Transverse colon (tissue), 4 donors: ENCODE results near the gene AKAP7. TPM values are rescaled to one million over a fixed set of nuclear protein-coding genes. Genes with fewer than 3 reads are reported as not detected.

ENCODE experiments used
- DNase-seq: peaks from one replicate; pipeline ENCODE4 v3.0.0-alpha.2; 2019
- H3K27ac ChIP-seq, 4 donors: fragments of 200-600 bp; sonication (generic); 2 replicates each; pipeline ENCODE4 v1.5.1; 2016 to 2018; ENCODE audit warnings: inconsistent platforms in 4 of 4
- H3K27me3 ChIP-seq: fragments of 200-600 bp; sonication (generic); 2 replicates; pipeline ENCODE4 v1.5.1; 2017; ENCODE audit warnings: inconsistent platforms
- H3K36me3 ChIP-seq, 4 donors: fragments of 200-600 bp; sonication (generic); 2 replicates each; pipeline ENCODE4 v1.5.1; 2017 to 2019; ENCODE audit warnings: inconsistent platforms in 4 of 4
- H3K4me1 ChIP-seq, 4 donors: fragments of 200-600 bp; sonication (generic); 2 replicates each; pipeline ENCODE4 v1.5.1; 2017 to 2020; ENCODE audit warnings: inconsistent platforms in 4 of 4
- H3K4me3 ChIP-seq, 4 donors: fragments of 200-600 bp; sonication (generic); 1 replicate in 1 of 4; 2 replicates in 3 of 4; pipeline versions ENCODE4 v1.5.1 to v1.6.1; 2017 to 2019; ENCODE audit warnings: inconsistent platforms in 4 of 4
- H3K9me3 ChIP-seq, 2 donors: fragments of 200-600 bp; sonication (generic); 2 replicates each; pipeline ENCODE4 v1.5.1; 2017 to 2019; ENCODE audit warnings: inconsistent platforms in 2 of 2
- EP300 ChIP-seq: sonication (generic); formaldehyde crosslinking; IDR thresholded peaks from one replicate; pipeline ENCODE4 v1.6.1; 2017; ENCODE audit warnings: antibody characterized with exemption, low read depth
- POLR2A ChIP-seq: fragments of 450-650 bp; IDR thresholded peaks from one replicate; pipeline ENCODE4 v1.6.1; 2016; ENCODE audit warnings: antibody characterized with exemption, mild to moderate bottlenecking, moderate library complexity
- POLR2AphosphoS5 ChIP-seq, 3 donors: sonication (generic); formaldehyde crosslinking; IDR thresholded peaks; one replicate each; pipeline ENCODE4 v1.6.1; 2016; ENCODE audit warnings: antibody characterized with exemption in 3 of 3
- WGBS, 2 donors: methylation state at CpG; one replicate each; pipeline ENCODE4 v1.1.5; 2018; ENCODE audit warnings: low coverage in 1 of 2; 5-methylcytosine and 5-hydroxymethylcytosine counted together
- in situ Hi-C, 4 donors: fragments of 200-750 bp; cut with MboI; loops; one replicate each; pipeline versions ENCODE4 v1.15.0 to v1.15.1; 2017; ENCODE audit warnings: low sequenced_read_pairs in 3 of 4, low pct_ligation_motif_present in 1 of 4, low pct_unique_long_range_greater_than_20kb in 1 of 4
- intact Hi-C: fragments of 100-400 bp; cut with DNase I; formaldehyde crosslinking; loops from one replicate; pipeline ENCODE4 v1.15.1; 2023; ENCODE audit warnings: low total_unique reads
- total RNA-seq, 4 donors: library from RNA; depleted of rRNA; stranded (reverse); fragments of >200 nt; gene quantifications; one replicate each; pipeline ENCODE4 v1.1.0, GENCODE V29; 2016
- TF ChIP-seq, protein P1 (sequence below), 5 experiments: fragments of 200-600 bp in 3 of 5; fragments of 450-650 bp in 2 of 5; sonication (generic) in 3 of 5; IDR thresholded peaks; 1 replicate in 2 of 5; 2 replicates in 3 of 5; pipeline ENCODE4 v1.5.1; 2016 to 2017; ENCODE audit warnings: antibody characterized with exemption in 5 of 5, inconsistent platforms in 3 of 5, mild to moderate bottlenecking in 2 of 5, moderate library complexity in 1 of 5

AKAP7 gene
- total RNA-seq, 4 donors from 2014 or later, result 4.9 to 19.1 (median 12.0) TPM

DNA sequence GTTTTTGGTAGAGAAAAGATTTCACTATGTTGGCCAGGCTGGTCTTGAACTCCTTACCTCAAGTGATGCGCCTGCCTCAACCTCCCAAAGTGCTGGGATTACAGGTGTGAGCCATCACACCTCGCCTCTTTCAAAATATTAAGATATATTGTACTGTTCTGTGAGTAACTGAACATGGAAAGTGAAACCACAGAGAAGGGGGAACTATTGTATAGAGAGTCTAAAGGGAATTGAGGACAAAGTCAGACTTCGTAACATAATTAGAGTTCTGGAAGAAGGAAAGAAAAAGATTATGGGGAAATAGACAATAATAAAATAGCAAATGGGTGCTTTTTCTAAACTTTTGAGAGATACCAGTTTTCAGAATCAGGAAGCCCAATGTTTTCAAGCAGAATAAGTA lies 17.4 kb upstream of the AKAP7 start:
- no peaks in the 10 kb centered on the region for H3K36me3 ChIP-seq
- TF ChIP-seq POLR2A, result no peak
- TF ChIP-seq EP300, result no peak
- TF ChIP-seq, protein P1, sequence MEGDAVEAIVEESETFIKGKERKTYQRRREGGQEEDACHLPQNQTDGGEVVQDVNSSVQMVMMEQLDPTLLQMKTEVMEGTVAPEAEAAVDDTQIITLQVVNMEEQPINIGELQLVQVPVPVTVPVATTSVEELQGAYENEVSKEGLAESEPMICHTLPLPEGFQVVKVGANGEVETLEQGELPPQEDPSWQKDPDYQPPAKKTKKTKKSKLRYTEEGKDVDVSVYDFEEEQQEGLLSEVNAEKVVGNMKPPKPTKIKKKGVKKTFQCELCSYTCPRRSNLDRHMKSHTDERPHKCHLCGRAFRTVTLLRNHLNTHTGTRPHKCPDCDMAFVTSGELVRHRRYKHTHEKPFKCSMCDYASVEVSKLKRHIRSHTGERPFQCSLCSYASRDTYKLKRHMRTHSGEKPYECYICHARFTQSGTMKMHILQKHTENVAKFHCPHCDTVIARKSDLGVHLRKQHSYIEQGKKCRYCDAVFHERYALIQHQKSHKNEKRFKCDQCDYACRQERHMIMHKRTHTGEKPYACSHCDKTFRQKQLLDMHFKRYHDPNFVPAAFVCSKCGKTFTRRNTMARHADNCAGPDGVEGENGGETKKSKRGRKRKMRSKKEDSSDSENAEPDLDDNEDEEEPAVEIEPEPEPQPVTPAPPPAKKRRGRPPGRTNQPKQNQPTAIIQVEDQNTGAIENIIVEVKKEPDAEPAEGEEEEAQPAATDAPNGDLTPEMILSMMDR (IDR thresholded peaks at IDR 0.05), result no peak
- no peak for TF ChIP-seq POLR2AphosphoS5 (IDR thresholded peaks at IDR 0.05)
- H3K9me3 ChIP-seq, result no peaks in the 10 kb centered on the region
- H3K27me3 ChIP-seq, result no peaks in the 10 kb centered on the region
- 64 to 72% methylated on average over 3 of the region's 3 CpGs for WGBS, 2 donors
- intact Hi-C loops (loop anchor here (2.0 kb wide), 1 partner anchor 233 kb away; no protein-coding TSS in a partner anchor), in situ Hi-C loops (loop anchor here (5.0 to 10.0 kb wide), 3 partner anchors 231 to 236 kb away; no protein-coding TSS in a partner anchor)
- H3K27ac ChIP-seq, result no peak overlapping the region
- H3K4me3 ChIP-seq, result no peak overlapping the region
- H3K4me1 ChIP-seq, result peaks cover 0 to 6% (median 0%) of the 10 kb centered on the region in 4 donors
- no peak for DNase-seq

DNA sequence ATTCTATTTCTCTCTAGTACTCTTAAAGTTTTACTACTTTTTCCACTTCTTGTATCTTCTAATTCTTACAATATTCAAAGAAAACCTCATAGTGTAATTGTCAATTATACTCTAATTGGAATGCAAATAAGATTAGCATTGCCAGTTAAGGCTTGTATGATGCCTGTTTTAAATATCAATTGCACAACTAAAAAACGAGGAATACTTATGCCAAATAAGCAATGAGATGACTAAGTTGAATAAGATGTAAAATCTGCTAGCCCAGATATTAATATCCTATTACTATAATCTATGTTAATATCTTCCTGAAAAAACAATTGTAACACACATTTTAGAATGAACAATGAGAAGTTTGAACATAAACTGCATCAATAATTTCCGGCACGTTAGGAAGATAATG lies 13.3 kb upstream of the AKAP7 start:
- Histone ChIP-seq H3K27me3 (no peaks in the 10 kb centered on the region), H3K36me3 (no peaks in the 10 kb centered on the region), H3K27ac (no peak overlapping the region), H3K4me1 (no peaks in the 10 kb centered on the region), H3K4me3 (no peak overlapping the region), H3K9me3 (no peaks in the 10 kb centered on the region)
- in situ Hi-C loops, result no loop called here
- no peak for DNase-seq
- intact Hi-C loops, result no loop called here
- 59 to 64% methylated on average over 3 of the region's 3 CpGs for WGBS, 2 donors
- TF ChIP-seq EP300, result no peak
- TF ChIP-seq POLR2A, result no peak
- TF ChIP-seq, protein P1 (IDR thresholded peaks at IDR 0.05), result no peak
- TF ChIP-seq POLR2AphosphoS5 (IDR thresholded peaks at IDR 0.05), result no peak

DNA sequence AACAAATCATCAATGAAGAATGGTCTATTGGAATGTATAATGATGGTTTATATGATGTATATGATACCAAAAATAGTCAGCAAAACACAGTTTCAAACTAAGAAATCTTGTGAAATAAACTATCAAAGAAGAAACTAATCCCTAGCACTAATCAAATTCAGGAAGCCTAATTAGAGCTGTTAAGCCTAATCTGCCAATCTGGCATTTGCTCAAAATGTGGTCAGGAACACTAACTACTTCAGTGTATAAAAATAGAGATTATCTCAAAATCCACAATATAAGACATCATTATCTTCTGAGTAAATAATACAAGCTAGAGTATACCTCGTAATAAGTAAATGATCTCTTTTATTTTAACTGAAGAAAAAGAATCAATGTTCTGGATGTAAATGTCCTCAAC lies 12.8 kb upstream of the AKAP7 start:
- TF ChIP-seq EP300 (no peak), POLR2AphosphoS5 (IDR thresholded peaks at IDR 0.05) (no peak), POLR2A (no peak)
- TF ChIP-seq, protein P1 (IDR thresholded peaks at IDR 0.05), result no peak
- Histone ChIP-seq H3K27ac (no peak overlapping the region), H3K4me3 (no peak overlapping the region), H3K4me1 (no peaks in the 10 kb centered on the region), H3K36me3 (no peaks in the 10 kb centered on the region), H3K27me3 (no peaks in the 10 kb centered on the region), H3K9me3 (no peaks in the 10 kb centered on the region)
- DNase-seq, result no peak
- intact Hi-C loops, result no loop called here
- in situ Hi-C loops, result no loop called here
- 55 to 63% methylated on average over 1 of the region's 1 CpG for WGBS, 2 donors

DNA sequence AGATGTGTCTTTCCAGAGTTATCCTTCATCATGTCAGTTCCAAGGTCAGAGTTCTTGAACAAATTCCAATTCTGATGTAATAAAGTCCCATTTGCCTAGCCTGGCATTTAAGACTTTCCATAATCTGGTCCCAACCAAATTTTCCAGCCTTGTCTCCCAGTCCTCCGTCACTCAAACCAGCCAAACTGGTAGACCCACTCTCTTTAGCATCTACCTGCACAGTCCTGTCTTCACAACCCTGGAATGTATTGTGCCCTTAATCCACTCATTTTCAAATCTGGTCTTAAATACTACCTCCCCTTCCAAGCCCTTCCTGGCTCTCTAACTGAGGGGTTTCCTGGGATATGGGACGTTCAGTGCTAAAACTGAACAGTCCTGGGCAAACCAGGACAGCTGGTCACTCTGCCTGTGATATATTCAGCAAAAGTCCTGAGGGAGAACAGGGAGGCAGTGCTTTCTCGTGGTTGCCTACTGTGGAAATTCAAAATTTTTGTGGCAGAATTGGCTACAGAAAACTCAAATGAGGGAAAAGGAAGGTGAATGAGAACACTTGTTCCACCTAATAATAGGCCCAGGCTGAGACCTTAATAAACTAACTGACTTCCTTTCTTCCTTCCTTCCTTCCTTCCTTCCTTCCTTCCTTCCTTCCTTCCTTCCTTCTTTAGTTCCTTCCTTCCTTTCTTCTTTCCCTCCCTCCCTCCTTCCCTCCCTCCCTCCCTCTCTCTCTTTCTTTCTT lies 10.8 kb upstream of the AKAP7 start:
- Histone ChIP-seq H3K27ac (no peak overlapping the region), H3K4me3 (no peak overlapping the region), H3K27me3 (no peaks in the 10 kb centered on the region), H3K9me3 (no peaks in the 10 kb centered on the region), H3K36me3 (no peaks in the 10 kb centered on the region), H3K4me1 (no peaks in the 10 kb centered on the region)
- DNase-seq, result no peak
- intact Hi-C loops (no loop called here), in situ Hi-C loops (no loop called here)
- 40 to 82% methylated on average over 3 of the region's 3 CpGs for WGBS, 2 donors
- no peak for TF ChIP-seq EP300
- no peak for TF ChIP-seq POLR2A
- TF ChIP-seq, protein P1 (IDR thresholded peaks at IDR 0.05), result no peak
- TF ChIP-seq POLR2AphosphoS5 (IDR thresholded peaks at IDR 0.05), result no peak
